SU-DHL-6 (cell line): ENCODE results near the gene TMEM175.

Source experiments
- H2AFZ ChIP-seq: fragments of 200-600 bp; sonication (generic); 2 replicates; pipeline ENCODE4 v1.6.1; 2014; ENCODE audit warnings: low read depth, mild to moderate bottlenecking, moderate library complexity, mixed read lengths, antibody characterized with exemption, low read length; ENCODE audit not compliant: severe bottlenecking
- H3F3A ChIP-seq: fragments of 200-600 bp; shearing (Covaris generic); 2 replicates; pipeline ENCODE4 v1.6.0; 2016; ENCODE audit warnings: antibody characterized with exemption, mild to moderate bottlenecking; ENCODE audit not compliant: insufficient read depth
- H3K27ac ChIP-seq: fragments of 200-600 bp; sonication (generic); 2 replicates; pipeline ENCODE4 v1.5.1; 2016; ENCODE audit warnings: low read depth, mild to moderate bottlenecking, low read length, moderate library complexity, mixed read lengths
- H3K27me3 ChIP-seq: fragments of 200-600 bp; sonication (generic), shearing (Covaris generic); 2 replicates; pipeline ENCODE4 v1.6.0; 2014; ENCODE audit warnings: mild to moderate bottlenecking, low read length
- H3K36me3 ChIP-seq: fragments of 200-600 bp; sonication (generic); 2 replicates; pipeline ENCODE4 v1.6.1; 2014; ENCODE audit warnings: mild to moderate bottlenecking, low read length, mixed read lengths
- H3K4me2 ChIP-seq: fragments of 300-600, 200-600 bp; shearing (Covaris generic), sonication (generic); 2 replicates; pipeline ENCODE4 v1.6.0; 2014; ENCODE audit warnings: low read length, low read depth, mild to moderate bottlenecking; ENCODE audit not compliant: poor library complexity, severe bottlenecking
- H3K4me3 ChIP-seq: fragments of 200-600 bp; sonication (generic); 2 replicates; pipeline ENCODE4 v1.5.1; 2014; ENCODE audit warnings: antibody characterized with exemption, low read length, mild to moderate bottlenecking, mixed read lengths; ENCODE audit not compliant: insufficient read depth, poor library complexity, severe bottlenecking
- H3K79me2 ChIP-seq: fragments of 200-600 bp; sonication (generic); 2 replicates; pipeline ENCODE4 v1.6.1; 2014; ENCODE audit warnings: mild to moderate bottlenecking, low read length, moderate library complexity; ENCODE audit not compliant: insufficient read depth
- H3K9ac ChIP-seq: fragments of 200-600 bp; sonication (generic); 2 replicates; pipeline ENCODE4 v1.7.0; 2014; ENCODE audit warnings: mild to moderate bottlenecking, low read length
- H3K9me2 ChIP-seq: fragments of 200-600 bp; sonication (generic); replicated peaks from 2 replicates; pipeline ENCODE4 v1.6.1; 2014; ENCODE audit warnings: low read length; ENCODE audit not compliant: insufficient read depth
- H3K9me3 ChIP-seq: fragments of 200-600 bp; sonication (generic); 2 replicates; pipeline ENCODE4 v1.6.1; 2014; ENCODE audit warnings: low read length, mixed read lengths; ENCODE audit not compliant: insufficient read depth
- H4K20me1 ChIP-seq: fragments of 200-600 bp; sonication (generic); 2 replicates; pipeline ENCODE4 v1.6.1; 2014; ENCODE audit warnings: low read depth, mild to moderate bottlenecking, antibody characterized with exemption, low read length, moderate library complexity, mixed read lengths
- EZH2phosphoT487 ChIP-seq: fragments of 200-600 bp; sonication (generic), shearing (Covaris generic); conservative IDR thresholded peaks from 2 replicates; pipeline ENCODE4 v1.6.1; 2018; ENCODE audit warnings: mild to moderate bottlenecking, antibody characterized with exemption, low read length, moderate library complexity, mixed read lengths
- TF ChIP-seq, protein P1 (sequence below): fragments of 200-600 bp; sonication (generic); IDR thresholded peaks from one replicate; pipeline ENCODE4 v1.5.1; 2017; ENCODE audit warnings: antibody characterized with exemption, mild to moderate bottlenecking, low read length, moderate library complexity; ENCODE audit not compliant: insufficient read depth, poor library complexity, severe bottlenecking

The TMEM175 gene

GRCh38 chr4:957231-957580 is 24.9 kb downstream of the TMEM175 start:
- Histone ChIP-seq H3K9ac (no peak overlapping the region), H3K36me3 (no peaks in the 10 kb centered on the region), H4K20me1 (no peaks in the 10 kb centered on the region), H3K9me2 (no peaks in the 10 kb centered on the region), H3K27me3 (no peaks in the 10 kb centered on the region), H3K4me2 (no peak overlapping the region), H3F3A (no peaks in the 10 kb centered on the region), H3K27ac (no peak overlapping the region), H3K79me2 (no peaks in the 10 kb centered on the region), H2AFZ (no peak overlapping the region), H3K4me3 (no peak overlapping the region), H3K9me3 (no peaks in the 10 kb centered on the region)
- TF ChIP-seq, protein P1, sequence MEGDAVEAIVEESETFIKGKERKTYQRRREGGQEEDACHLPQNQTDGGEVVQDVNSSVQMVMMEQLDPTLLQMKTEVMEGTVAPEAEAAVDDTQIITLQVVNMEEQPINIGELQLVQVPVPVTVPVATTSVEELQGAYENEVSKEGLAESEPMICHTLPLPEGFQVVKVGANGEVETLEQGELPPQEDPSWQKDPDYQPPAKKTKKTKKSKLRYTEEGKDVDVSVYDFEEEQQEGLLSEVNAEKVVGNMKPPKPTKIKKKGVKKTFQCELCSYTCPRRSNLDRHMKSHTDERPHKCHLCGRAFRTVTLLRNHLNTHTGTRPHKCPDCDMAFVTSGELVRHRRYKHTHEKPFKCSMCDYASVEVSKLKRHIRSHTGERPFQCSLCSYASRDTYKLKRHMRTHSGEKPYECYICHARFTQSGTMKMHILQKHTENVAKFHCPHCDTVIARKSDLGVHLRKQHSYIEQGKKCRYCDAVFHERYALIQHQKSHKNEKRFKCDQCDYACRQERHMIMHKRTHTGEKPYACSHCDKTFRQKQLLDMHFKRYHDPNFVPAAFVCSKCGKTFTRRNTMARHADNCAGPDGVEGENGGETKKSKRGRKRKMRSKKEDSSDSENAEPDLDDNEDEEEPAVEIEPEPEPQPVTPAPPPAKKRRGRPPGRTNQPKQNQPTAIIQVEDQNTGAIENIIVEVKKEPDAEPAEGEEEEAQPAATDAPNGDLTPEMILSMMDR = no peak
- no peak for TF ChIP-seq EZH2phosphoT487

DNA sequence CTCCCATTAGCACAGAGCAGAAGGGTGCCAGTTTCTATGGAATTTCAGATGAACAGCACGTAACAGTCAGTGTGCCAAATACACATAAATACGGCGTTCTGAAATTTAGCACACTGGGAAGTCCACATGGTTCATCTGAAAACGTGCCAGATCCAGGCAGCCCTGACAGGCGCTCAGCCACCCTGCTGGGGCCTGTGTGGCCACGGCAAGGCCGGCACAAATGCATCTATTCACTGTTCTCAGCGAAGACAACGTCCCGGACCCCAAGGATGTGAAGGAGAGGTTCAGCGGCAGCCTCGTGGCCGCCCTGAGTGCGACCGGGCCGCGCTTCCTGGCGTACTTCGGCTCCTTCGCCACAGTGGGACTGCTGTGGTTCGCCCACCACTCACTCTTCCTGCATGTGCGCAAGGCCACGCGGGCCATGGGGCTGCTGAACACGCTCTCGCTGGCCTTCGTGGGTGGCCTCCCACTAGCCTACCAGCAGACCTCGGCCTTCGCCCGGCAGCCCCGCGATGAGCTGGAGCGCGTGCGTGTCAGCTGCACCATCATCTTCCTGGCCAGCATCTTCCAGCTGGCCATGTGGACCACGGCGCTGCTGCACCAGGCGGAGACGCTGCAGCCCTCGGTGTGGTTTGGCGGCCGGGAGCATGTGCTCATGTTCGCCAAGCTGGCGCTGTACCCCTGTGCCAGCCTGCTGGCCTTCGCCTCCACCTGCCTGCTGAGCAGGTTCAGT is 25.5 kb downstream of the TMEM175 start:
- Histone ChIP-seq H3K36me3 (no peaks in the 10 kb centered on the region), H3K27me3 (no peaks in the 10 kb centered on the region), H4K20me1 (no peaks in the 10 kb centered on the region), H3K4me2 (no peak overlapping the region), H3K9ac (no peak overlapping the region), H2AFZ (no peak overlapping the region), H3F3A (no peaks in the 10 kb centered on the region), H3K79me2 (no peaks in the 10 kb centered on the region), H3K9me3 (no peaks in the 10 kb centered on the region), H3K27ac (no peak overlapping the region), H3K9me2 (no peaks in the 10 kb centered on the region), H3K4me3 (no peak overlapping the region)
- no peak for TF ChIP-seq EZH2phosphoT487
- TF ChIP-seq, protein P1 = no peak

DNA sequence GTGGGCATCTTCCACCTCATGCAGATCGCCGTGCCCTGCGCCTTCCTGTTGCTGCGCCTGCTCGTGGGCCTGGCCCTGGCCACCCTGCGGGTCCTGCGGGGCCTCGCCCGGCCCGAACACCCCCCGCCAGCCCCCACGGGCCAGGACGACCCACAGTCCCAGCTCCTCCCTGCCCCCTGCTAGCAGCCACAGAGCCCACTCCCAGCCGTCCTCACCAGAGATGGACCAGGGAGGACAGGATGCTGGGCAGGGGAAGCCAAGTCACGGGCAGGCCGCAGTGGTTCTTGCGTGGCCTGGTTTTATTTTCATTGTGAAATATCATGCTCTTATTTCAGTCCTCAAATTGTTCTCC is 26.0 kb downstream of the TMEM175 start:
- no peaks in the 10 kb centered on the region for H3K36me3 ChIP-seq
- no peaks in the 10 kb centered on the region for H3K9me2 ChIP-seq
- no peaks in the 10 kb centered on the region for H3K79me2 ChIP-seq
- H3K27me3 ChIP-seq = no peaks in the 10 kb centered on the region
- H3K4me3 ChIP-seq = no peak overlapping the region
- no peaks in the 10 kb centered on the region for H3K9me3 ChIP-seq
- no peak overlapping the region for H3K4me2 ChIP-seq
- no peak overlapping the region for H3K27ac ChIP-seq
- H3K9ac ChIP-seq = no peak overlapping the region
- no peaks in the 10 kb centered on the region for H4K20me1 ChIP-seq
- H3F3A ChIP-seq = no peaks in the 10 kb centered on the region
- no peak overlapping the region for H2AFZ ChIP-seq
- TF ChIP-seq EZH2phosphoT487 = no peak
- TF ChIP-seq, protein P1 = no peak
